IPS-NIHi7 (cell line): ENCODE measurements around the gene FIGN.

Source experiments
- DNase-seq: peaks from one replicate; pipeline ENCODE4 v3.0.0; 2012; ENCODE audit warnings: mixed read lengths; ENCODE audit errors: extremely low spot score

Gene FIGN

DNA sequence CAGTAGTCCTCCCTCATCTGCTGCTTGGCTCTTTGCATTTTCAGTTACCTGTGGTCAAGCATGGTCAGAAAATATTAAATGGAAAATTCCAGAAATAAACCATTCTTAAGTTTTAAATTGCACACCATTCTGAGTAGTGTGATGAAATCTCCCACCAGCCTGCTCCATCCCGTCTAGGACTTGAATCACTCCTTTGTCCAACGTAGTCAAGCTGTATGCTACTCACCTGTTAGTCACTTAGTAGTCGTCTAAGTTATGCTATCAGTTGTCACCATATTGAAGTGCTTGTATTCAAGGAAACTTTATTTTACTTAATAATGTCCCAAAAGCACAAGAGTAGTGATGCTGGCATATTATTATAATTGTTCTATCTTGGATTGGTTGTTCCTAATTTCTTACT, 172.5 kb downstream of the FIGN start:
- no peak for DNase-seq

DNA sequence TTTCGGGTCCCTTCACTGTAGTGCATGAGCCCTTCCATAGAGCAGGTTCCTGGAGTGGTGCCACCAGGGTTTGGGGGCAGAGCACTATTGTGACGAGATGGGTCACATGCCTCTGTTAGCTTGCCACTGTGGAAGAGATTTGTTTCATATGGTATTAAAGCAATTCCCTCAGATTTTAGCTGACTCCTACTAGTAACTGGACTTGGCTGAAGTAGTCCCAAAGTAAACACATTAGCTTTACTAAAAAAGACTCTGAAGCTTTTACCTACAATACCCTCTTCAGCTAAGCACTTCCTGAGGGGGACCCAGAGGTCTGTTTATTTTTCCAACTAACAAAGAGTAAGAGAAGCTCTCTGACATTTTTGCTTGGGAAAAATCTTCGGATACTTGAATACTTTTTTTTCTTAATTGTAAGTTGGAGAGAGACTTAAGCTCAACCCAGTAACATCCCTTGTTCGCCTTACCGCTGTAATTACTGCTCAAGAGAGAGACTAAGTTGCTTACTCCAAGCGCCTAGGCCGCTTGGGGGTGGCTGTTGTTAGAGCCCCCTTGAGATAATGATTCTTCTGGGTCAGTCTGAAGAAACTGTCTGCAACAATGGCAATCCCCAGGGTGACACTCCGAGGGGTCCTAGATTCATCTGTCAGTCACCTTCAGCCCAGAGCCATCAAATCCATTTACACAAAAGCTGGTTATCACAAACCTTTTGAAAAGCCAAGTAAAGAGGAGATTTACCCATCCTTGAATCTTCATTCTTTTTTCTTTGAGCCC, 177.4 kb downstream of the FIGN start:
- peak; percentile 15 for DNase-seq

DNA sequence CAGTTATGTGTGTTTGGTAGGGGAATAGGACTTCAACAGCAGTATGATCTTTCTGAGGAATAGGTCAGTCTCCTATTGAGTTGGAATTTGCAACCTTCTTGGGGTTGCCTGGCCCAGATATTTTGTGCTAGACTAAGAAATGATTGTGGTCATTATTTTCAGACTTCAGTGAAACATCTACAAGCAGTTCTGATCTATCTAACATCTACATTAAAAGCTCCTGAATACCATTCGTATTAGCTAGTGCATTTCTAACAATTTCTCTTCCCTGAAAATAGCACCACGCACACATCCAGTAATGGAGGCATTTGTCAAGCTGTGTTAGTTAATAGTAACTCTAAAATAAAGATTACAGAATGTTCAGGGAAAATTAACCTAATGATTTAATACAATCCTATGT, 179.3 kb downstream of the FIGN start:
- no peak for DNase-seq

DNA sequence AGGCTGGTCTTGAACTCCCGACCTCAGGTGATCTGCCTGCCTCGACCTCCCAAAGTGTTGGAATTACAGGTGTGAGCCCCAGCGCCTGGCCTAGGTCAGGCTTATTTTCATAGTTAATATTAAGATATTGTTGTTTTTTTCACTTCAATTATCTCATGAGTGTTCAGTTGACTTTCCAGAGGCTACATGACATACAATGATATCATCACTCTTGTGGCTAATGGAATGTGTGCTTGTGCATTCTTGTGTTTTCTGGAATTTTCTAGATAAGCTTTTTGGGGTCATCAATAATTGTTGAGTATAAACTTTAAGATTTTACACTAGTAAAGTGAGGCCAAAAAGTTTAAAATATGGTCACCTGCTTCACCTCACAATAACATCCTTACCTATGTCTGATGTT, 180.9 kb downstream of the FIGN start:
- no peak for DNase-seq

DNA sequence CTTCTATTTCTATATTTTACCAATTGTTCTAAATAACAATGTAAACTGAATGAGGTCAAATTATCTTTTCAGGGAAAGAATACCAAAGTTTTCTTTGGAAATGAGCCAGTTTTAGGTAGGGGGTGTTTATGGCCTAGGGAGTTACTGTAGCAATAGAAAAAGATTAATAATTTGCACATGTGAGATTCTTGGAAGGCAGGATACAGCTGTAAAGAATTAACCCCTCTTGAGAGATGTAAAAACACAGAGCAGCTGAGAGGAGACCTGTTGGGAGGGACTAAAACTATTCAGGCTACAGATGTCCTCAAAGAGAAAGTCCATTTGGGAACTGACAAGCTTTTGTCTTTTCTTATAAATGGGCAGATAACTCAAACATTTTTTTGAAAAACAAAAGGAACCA, 182.2 kb downstream of the FIGN start:
- DNase-seq, result no peak

DNA sequence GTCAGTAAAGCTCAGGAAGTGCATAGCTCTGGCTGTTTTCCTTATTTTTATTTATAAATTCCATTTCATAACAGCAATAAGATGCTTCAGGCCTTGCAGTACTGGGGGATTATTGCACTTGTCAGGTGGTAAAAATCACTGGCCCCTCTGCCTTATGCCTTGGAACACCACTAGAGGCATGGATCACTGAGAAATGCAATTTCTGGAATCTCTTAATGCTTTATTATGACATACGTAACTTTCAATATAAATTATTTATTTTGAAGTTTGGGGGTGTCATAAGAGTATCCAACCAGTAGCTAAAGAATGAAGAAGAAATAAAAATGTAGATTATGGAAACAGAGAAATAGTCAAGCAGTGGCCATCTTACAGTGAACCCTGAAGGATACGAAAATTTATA, 183.1 kb downstream of the FIGN start:
- DNase-seq, result no peak

DNA sequence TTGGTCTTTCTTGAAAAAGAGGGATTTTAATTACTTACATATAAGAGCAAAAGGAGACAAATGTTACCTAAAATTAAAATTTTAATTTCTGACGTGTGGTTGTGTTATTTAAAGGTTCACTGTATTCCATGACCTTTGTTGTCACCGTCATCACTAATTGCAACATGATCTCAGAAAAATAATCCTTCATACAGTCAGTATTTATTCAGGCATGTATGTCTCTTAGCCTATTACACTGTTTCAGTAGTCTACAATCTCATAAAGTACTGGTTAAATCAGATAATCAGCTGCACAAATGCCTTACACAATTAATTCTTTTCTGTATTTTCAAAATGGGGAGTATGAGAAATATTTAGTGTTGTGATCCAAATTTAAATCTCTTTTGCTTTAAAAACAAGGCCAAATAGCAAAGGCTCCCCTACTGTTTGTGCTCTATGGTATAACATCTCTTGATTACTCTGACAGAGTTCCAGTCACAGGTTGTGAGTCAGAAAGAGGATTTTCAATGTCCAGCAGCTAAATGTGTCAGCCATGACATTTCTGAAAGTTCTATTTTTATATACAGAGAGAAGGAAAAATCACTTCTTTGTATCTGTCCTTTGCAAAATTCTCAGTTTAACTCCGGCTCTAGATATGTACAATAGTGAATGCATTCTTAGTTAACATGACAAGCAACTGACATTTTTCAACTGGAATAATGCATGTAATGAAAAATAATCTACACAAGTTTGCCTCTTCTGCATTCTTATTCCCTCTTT, 184.0 kb downstream of the FIGN start:
- DNase-seq, result no peak

DNA sequence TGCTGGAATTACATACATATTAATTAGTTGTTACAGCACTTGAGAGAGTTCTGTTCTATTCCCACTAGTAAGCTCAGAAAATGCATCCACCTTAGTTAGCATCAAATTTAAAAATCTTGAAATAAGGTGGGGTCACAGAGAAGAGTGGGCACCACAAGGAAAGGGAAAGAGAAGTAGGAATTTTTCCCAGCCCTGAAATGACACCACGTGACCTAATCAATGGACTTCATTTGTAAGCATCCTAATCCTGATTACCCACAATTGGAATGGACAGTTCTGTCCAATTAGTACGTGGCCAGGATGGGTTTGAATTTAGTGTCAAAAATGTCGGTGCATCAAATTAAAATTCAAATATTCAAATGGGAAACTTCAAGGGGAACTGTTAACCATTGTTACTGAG, 186.8 kb downstream of the FIGN start:
- DNase-seq, result no peak
